K562 (cell line): ENCODE measurements around the gene MAGI1. TPM values are rescaled to one million over a fixed set of nuclear protein-coding genes. Genes with fewer than 3 reads are reported as not detected.

Source experiments
- FOXK1 ChIP-seq: sonication (generic); formaldehyde crosslinking; IDR thresholded peaks from 2 replicates; pipeline ENCODE4 v1.8.0; 2022; ENCODE audit warnings: missing genetic modification reagents, mild to moderate bottlenecking, borderline replicate concordance
- HDAC3 ChIP-seq: fragments of 450-650 bp; IDR thresholded peaks from 2 replicates; pipeline ENCODE4 v1.6.1; 2018; ENCODE audit warnings: borderline replicate concordance, mild to moderate bottlenecking, moderate library complexity; ENCODE audit not compliant: partially characterized antibody
- KLF16 ChIP-seq: IDR thresholded peaks from 2 replicates; pipeline ENCODE4 v1.6.1; 2016; ENCODE audit warnings: antibody characterized with exemption
- MAFG ChIP-seq: fragments of 450-650 bp; conservative IDR thresholded peaks from 2 replicates; pipeline ENCODE4 v1.6.1; 2016; ENCODE audit warnings: missing genetic modification characterization, missing compliant biosample characterization
- MTA2 ChIP-seq: fragments of 450-650 bp; IDR thresholded peaks from 2 replicates; pipeline ENCODE4 v1.6.1; 2016; ENCODE audit warnings: low read depth
- MYNN ChIP-seq, 2 experiments: sonication (generic); formaldehyde crosslinking in 1 of 2; IDR thresholded peaks; 2 replicates each; pipeline versions ENCODE4 v1.5.0 to v1.6.1; 2016 to 2020; ENCODE audit warnings: antibody characterized with exemption in 1 of 2, missing genetic modification reagents in 1 of 2
- NCOA1 ChIP-seq: fragments of 450-650 bp; IDR thresholded peaks from 2 replicates; pipeline ENCODE4 v1.6.1; 2016; ENCODE audit warnings: low read depth
- PHB2 ChIP-seq: fragments of 450-650 bp; IDR thresholded peaks from 2 replicates; pipeline ENCODE4 v1.6.1; 2017; ENCODE audit warnings: low read depth
- PHF21A ChIP-seq: fragments of 450-650 bp; IDR thresholded peaks from 2 replicates; pipeline ENCODE4 v1.6.1; 2017; ENCODE audit warnings: low read depth, borderline replicate concordance
- SETDB1 ChIP-seq: IDR thresholded peaks from one replicate; pipeline ENCODE4 v1.6.1; 2012; ENCODE audit warnings: low read length, control low read depth, inconsistent platforms
- SRF ChIP-seq, 2 experiments: fragments of 250-450, 450-650 bp in 1 of 2; sonication (Bioruptor Pico) in 1 of 2; sonication (generic) in 1 of 2; formaldehyde crosslinking; IDR thresholded peaks; 2 replicates each; pipeline versions ENCODE4 v1.5.0 to v1.5.1; 2020 to 2022; ENCODE audit warnings: mild to moderate bottlenecking in 1 of 2, missing genetic modification reagents in 1 of 2
- ZNF699 ChIP-seq: fragments of 250-450 bp; sonication (Bioruptor Pico); IDR thresholded peaks from 2 replicates; pipeline ENCODE4 v1.8.0; 2021; ENCODE audit warnings: mild to moderate bottlenecking, moderate library complexity; ENCODE audit not compliant: insufficient replicate concordance
- ZZZ3 ChIP-seq: fragments of 450-650 bp; IDR thresholded peaks from 2 replicates; pipeline ENCODE4 v1.6.1; 2016; ENCODE audit warnings: antibody characterized with exemption, mild to moderate bottlenecking, moderate library complexity
- polyA plus RNA-seq, 8 experiments: library from polyadenylated mRNA; depleted of rRNA in 4 of 8; stranded (reverse) in 5 of 8; unstranded in 3 of 8; fragments of >200 nt; fragmentation: Nextera tagmentation in 2 of 8; fragmentation: Illumina TruSeq in 1 of 8; extraction: Ambion mirVana in 2 of 8; extraction: Trizol in 1 of 8; gene quantifications; 2 replicates each; pipeline versions ENCODE4 v1.2.1 to v1.2.3, GENCODE V29; 2011 to 2014; ENCODE audit warnings: inconsistent platforms in 1 of 8, missing spikeins in 1 of 8
- total RNA-seq, 7 experiments: library from RNA; depleted of rRNA in 6 of 7; stranded (reverse); fragments of >200 nt in 6 of 7; fragmentation: Illumina TruSeq in 2 of 7; extraction: Trizol in 2 of 7; gene quantifications; 2 replicates each; pipeline versions ENCODE4 v1.2.1 to v1.2.3, GENCODE V29; 2011 to 2021; ENCODE audit warnings: low replicate concordance in 1 of 7
- TF ChIP-seq, protein P1 (sequence below): fragments of 450-650 bp; IDR thresholded peaks from 2 replicates; pipeline ENCODE4 v1.6.1; 2016; ENCODE audit warnings: low read depth, mild to moderate bottlenecking, moderate library complexity
- TF ChIP-seq, protein P2 (sequence below): fragments of 450-650 bp; IDR thresholded peaks from 2 replicates; pipeline ENCODE4 v1.6.1; 2017; ENCODE audit warnings: antibody characterized with exemption, mild to moderate bottlenecking
- TF ChIP-seq, protein P3 (sequence below): IDR thresholded peaks from 3 replicates; pipeline ENCODE4 v1.6.1; 2011; ENCODE audit warnings: borderline replicate concordance, mild to moderate bottlenecking, moderate library complexity; ENCODE audit not compliant: insufficient read length; ENCODE audit errors: extremely low read depth

MAGI1 gene
- total and polyA plus RNA-seq, 9 of the 15 experiments (the other 6 are each of a cell fraction or from before 2014, with no cell fraction given): 7.8 to 59.4 (median 43.2) TPM

DNA sequence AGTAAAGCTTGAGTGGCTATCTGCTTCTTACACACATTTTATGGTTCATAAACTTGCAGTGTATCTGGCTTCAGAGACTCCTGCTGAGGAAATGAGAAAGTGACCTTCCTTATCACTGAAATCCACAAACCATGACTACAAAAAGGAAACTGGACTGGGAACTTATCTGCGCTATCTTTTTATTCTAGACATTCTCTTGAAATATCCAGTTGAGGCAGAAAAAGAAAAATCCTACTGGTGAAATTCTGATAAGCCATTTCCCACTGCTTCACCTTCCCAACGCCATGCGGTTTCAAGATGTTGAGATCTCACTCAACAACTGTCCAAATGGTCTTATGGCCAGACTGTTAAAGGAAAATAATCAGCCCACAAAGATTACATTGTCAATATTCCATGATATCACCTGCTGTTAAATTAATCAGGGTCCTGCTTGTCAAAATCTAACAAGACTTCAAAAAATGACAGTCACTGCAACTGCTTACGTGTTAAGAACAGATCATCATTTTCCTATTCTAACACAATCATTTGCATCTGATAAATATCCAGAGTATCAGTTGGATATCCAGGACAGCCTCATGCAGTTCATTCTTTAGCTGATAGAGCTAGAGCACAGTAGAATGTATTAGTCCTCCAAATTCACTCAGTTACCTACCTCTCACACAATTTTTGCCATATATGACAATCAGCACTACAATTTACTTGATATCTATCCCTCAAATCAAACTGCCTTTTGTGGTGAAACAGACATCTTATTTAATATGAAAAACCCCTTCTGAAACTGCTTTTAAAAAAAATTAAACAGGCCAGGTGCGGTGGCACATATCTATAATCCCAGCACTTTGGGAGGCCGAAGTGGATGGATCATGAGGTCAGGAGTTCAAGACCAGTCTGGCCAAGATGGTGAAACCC, 538.1 kb downstream of the MAGI1 start (continued):
- TF ChIP-seq SRF (CRISPR knock-in tag; IDR thresholded peaks at IDR 0.05): 0 out of 4 replicates have a peak, but pooled peaks of 1 of the 2 experiments have one; percentile 53
- TF ChIP-seq, protein P1, sequence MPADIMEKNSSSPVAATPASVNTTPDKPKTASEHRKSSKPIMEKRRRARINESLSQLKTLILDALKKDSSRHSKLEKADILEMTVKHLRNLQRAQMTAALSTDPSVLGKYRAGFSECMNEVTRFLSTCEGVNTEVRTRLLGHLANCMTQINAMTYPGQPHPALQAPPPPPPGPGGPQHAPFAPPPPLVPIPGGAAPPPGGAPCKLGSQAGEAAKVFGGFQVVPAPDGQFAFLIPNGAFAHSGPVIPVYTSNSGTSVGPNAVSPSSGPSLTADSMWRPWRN: 0 out of 2 replicates have a peak, but pooled peaks have one; percentile 28
- no peak for TF ChIP-seq SETDB1
- TF ChIP-seq FOXK1: no peak
- TF ChIP-seq ZNF699 (CRISPR knock-in tag): no peak
- TF ChIP-seq KLF16: peak; percentile 93
- TF ChIP-seq PHF21A: no peak
- TF ChIP-seq, protein P2, sequence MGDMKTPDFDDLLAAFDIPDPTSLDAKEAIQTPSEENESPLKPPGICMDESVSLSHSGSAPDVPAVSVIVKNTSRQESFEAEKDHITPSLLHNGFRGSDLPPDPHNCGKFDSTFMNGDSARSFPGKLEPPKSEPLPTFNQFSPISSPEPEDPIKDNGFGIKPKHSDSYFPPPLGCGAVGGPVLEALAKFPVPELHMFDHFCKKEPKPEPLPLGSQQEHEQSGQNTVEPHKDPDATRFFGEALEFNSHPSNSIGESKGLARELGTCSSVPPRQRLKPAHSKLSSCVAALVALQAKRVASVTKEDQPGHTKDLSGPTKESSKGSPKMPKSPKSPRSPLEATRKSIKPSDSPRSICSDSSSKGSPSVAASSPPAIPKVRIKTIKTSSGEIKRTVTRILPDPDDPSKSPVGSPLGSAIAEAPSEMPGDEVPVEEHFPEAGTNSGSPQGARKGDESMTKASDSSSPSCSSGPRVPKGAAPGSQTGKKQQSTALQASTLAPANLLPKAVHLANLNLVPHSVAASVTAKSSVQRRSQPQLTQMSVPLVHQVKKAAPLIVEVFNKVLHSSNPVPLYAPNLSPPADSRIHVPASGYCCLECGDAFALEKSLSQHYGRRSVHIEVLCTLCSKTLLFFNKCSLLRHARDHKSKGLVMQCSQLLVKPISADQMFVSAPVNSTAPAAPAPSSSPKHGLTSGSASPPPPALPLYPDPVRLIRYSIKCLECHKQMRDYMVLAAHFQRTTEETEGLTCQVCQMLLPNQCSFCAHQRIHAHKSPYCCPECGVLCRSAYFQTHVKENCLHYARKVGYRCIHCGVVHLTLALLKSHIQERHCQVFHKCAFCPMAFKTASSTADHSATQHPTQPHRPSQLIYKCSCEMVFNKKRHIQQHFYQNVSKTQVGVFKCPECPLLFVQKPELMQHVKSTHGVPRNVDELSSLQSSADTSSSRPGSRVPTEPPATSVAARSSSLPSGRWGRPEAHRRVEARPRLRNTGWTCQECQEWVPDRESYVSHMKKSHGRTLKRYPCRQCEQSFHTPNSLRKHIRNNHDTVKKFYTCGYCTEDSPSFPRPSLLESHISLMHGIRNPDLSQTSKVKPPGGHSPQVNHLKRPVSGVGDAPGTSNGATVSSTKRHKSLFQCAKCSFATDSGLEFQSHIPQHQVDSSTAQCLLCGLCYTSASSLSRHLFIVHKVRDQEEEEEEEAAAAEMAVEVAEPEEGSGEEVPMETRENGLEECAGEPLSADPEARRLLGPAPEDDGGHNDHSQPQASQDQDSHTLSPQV: 0 out of 2 replicates have a peak, but pooled peaks have one; percentile 54
- TF ChIP-seq MTA2: peak; percentile 88
- no peak for TF ChIP-seq ZZZ3
- TF ChIP-seq MAFG (tag): peak; percentile 57
- peak; percentile 34; the same call in 1 of the 2 replicates for TF ChIP-seq MYNN (IDR thresholded peaks at IDR 0.05)
- no peak for TF ChIP-seq MYNN (CRISPR knock-in tag; IDR thresholded peaks at IDR 0.05)
- TF ChIP-seq PHB2: peak; percentile 75; the same call in 1 of the 2 replicates
- peak; percentile 86 for TF ChIP-seq HDAC3
- peak; percentile 60; the same call in 1 of the 2 replicates for TF ChIP-seq NCOA1
- TF ChIP-seq, protein P3, sequence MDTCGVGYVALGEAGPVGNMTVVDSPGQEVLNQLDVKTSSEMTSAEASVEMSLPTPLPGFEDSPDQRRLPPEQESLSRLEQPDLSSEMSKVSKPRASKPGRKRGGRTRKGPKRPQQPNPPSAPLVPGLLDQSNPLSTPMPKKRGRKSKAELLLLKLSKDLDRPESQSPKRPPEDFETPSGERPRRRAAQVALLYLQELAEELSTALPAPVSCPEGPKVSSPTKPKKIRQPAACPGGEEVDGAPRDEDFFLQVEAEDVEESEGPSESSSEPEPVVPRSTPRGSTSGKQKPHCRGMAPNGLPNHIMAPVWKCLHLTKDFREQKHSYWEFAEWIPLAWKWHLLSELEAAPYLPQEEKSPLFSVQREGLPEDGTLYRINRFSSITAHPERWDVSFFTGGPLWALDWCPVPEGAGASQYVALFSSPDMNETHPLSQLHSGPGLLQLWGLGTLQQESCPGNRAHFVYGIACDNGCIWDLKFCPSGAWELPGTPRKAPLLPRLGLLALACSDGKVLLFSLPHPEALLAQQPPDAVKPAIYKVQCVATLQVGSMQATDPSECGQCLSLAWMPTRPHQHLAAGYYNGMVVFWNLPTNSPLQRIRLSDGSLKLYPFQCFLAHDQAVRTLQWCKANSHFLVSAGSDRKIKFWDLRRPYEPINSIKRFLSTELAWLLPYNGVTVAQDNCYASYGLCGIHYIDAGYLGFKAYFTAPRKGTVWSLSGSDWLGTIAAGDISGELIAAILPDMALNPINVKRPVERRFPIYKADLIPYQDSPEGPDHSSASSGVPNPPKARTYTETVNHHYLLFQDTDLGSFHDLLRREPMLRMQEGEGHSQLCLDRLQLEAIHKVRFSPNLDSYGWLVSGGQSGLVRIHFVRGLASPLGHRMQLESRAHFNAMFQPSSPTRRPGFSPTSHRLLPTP: no peak
